Measurements from ENCODE around the gene PDP2. TPM values are rescaled to one million over a fixed set of nuclear protein-coding genes. Genes with fewer than 3 reads are reported as not detected.

PDP2 gene
- total and polyA plus RNA-seq, 2 of the 4 experiments (the other 2 are of a cell fraction), result 5.3 to 16.8 TPM

DNA sequence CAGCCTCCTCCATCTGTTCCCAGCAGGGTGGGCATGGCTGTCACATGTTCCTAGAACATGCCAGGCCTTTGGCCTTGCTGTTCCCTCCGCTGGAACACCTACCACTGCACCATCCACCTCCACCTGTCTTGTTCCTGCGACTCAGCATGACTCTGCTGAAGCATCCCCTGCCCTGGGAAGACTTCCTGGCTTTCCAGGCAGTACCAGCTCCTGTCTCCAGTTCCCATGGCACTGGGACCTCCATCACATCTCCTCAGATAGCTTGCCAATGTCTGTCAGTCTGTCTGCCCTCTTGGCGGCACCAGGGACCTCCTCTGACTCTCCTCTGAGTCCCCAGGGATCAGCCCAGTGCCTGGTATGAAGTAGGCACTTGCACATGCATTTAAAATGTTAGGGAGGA lies 15.7 kb downstream of the PDP2 start:
- Histone ChIP-seq H2BK5ac (ENCODE audit: low read depth, low read length, poor library complexity, severe bottlenecking) (no peak overlapping the region), H3K4me3 (ENCODE audit: insufficient read depth, low read depth, low read length) (no peak overlapping the region), H3K14ac (replicated peaks; ENCODE audit: low read depth, low read length) (no peak overlapping the region), H3K56ac (ENCODE audit: extremely low read depth, insufficient read depth, low read length) (no peak overlapping the region), H3K79me1 (ENCODE audit: low read depth in 1 of 2, low read length in 2 of 2) (no peaks in the 10 kb centered on the region; a peak in 2 of 4 replicates), H4K5ac (ENCODE audit: low read depth, low read length) (peak overlapping the region; percentile 44; the same call in 1 of the 2 replicates), H2BK20ac (ENCODE audit: low read depth, low read length) (no peak overlapping the region), H4K8ac (ENCODE audit: low read depth in 2 of 2, low read length in 2 of 2) (no peak overlapping the region), H3K27ac (ENCODE audit: insufficient read depth, low read length) (no peak overlapping the region), H3K9me1 (ENCODE audit: insufficient read depth, low read length) (peaks cover 20% of the 10 kb centered on the region), H3K9me3 (ENCODE audit: control insufficient read depth, insufficient read depth, low read length) (no peaks in the 10 kb centered on the region), H3K36me3 (ENCODE audit: control insufficient read depth, insufficient read depth, low read length) (peaks cover 4% of the 10 kb centered on the region; the same call in 1 of the 2 replicates), H3K23ac (ENCODE audit: low read depth, low read length) (no peak overlapping the region), H3K4me1 (ENCODE audit: control insufficient read depth, insufficient read depth, low read length) (peaks cover 23% of the 10 kb centered on the region), H2BK120ac (ENCODE audit: low read depth, low read length) (no peak overlapping the region), H4K91ac (ENCODE audit: insufficient read depth, low read depth, low read length) (no peak overlapping the region), H2AFZ (replicated peaks; ENCODE audit: low read length, poor library complexity) (no peak overlapping the region), H3K18ac (ENCODE audit: low read depth, low read length) (no peak overlapping the region), H4K20me1 (ENCODE audit: insufficient read depth, low read length) (no peaks in the 10 kb centered on the region), H3K9ac (ENCODE audit: low read depth, low read length) (no peak overlapping the region), H3K4ac (ENCODE audit: low read depth, low read length) (0 out of 2 replicates have a peak overlapping the region, but pooled peaks have one; percentile 19), H2AK5ac (ENCODE audit: low read depth, low read length) (peak overlapping the region; percentile 82), H3K4me2 (ENCODE audit: low read depth, low read length) (no peak overlapping the region), H2AK9ac (replicated peaks; ENCODE audit: low read depth, low read length, poor library complexity) (peak overlapping the region; percentile 42), H3K27me3 (ENCODE audit: control insufficient read depth, insufficient read depth, low read length) (no peaks in the 10 kb centered on the region), H2BK15ac (ENCODE audit: low read depth, low read length) (no peak overlapping the region)
- dilution Hi-C loops (cut with HindIII; ENCODE audit: low sequenced_read_pairs, unreplicated experiment) (no loop called here), intact Hi-C loops (cut with micrococcal nuclease) (loop anchor here (1.0 to 10.0 kb wide), 4 partner anchors 31 to 259 kb away; partner anchors contain the start of genes B3GNT9, CES2, CIAO2B and FBXL8), in situ Hi-C loops (cut with MboI; ENCODE audit: low sequenced_read_pairs) (loop anchor here (5.0 kb wide), 1 partner anchor 36 kb away; the partner anchor contains the start of gene CIAO2B)
- no peak for TF ChIP-seq MAFK (IDR thresholded peaks at IDR 0.05; ENCODE audit: low read depth, low read length)
- no peak for TF ChIP-seq USF2 (IDR thresholded peaks at IDR 0.05; ENCODE audit: low read depth, low read length)
- TF ChIP-seq ELK1 (IDR thresholded peaks at IDR 0.05; ENCODE audit: borderline replicate concordance, low read depth, low read length), result no peak
- no peak for TF ChIP-seq BHLHE40 (IDR thresholded peaks at IDR 0.05; ENCODE audit: low read depth, low read length)
- TF ChIP-seq FOS (IDR thresholded peaks at IDR 0.05; ENCODE audit: low read depth, low read length), result no peak
- no peak for TF ChIP-seq SMC3 (IDR thresholded peaks at IDR 0.05; ENCODE audit: low read depth, low read length)
- TF ChIP-seq MAZ (IDR thresholded peaks at IDR 0.05; ENCODE audit: borderline replicate concordance, low read depth, low read length), result no peak
- no peak for TF ChIP-seq CHD1 (IDR thresholded peaks at IDR 0.05; ENCODE audit: low read depth, low read length)
- no peak for TF ChIP-seq POLR2A (IDR thresholded peaks at IDR 0.05; ENCODE audit: low read depth, low read length)
- TF ChIP-seq RAD21 (IDR thresholded peaks at IDR 0.05; ENCODE audit: low read length), result no peak
- TF ChIP-seq RCOR1 (IDR thresholded peaks at IDR 0.05; ENCODE audit: insufficient replicate concordance, low read length), result no peak
- no peak for TF ChIP-seq MXI1 (IDR thresholded peaks at IDR 0.05; ENCODE audit: borderline replicate concordance, low read depth, low read length)
- TF ChIP-seq CTCF (conservative IDR thresholded peaks at IDR 0.05; ENCODE audit: low read depth, low read length), result no peak
- no peak for TF ChIP-seq CEBPB (IDR thresholded peaks at IDR 0.05; ENCODE audit: low read depth, low read length)
- ATAC-seq (ENCODE audit: low read depth) (no peak), DNase-seq (no peak)
- POLR2A ChIA-PET (ENCODE audit: unreplicated experiment), result no interaction called here
- CTCF ChIA-PET, result interaction anchor here (0.8 to 1.8 kb wide), 4 partner anchors 10 to 51 kb away, joined by 3 to 20 read pairs (median 6); partner anchors contain the start of gene RRAD
- WGBS, 2 experiments (ENCODE audit: extremely low coverage in 2 of 2, insufficient read length in 1 of 2), result 93% methylated on average over 2 of the region's 3 CpGs; no CpG with 5 or more reads in 1 of the 2 experiments
- BruUV-seq (replicated peaks), result no TSS peak
